H1 (cell line): ENCODE measurements around the gene DHDDS.

Experiments
- RAD21 ChIP-seq, 2 experiments: IDR thresholded peaks in 1 of 2; conservative IDR thresholded peaks in 1 of 2; 2 replicates each; pipeline ENCODE4 v1.6.1; 2011; ENCODE audit warnings: low read depth in 2 of 2, low read length in 2 of 2, improper control_type of control experiment in 1 of 2, inconsistent platforms in 1 of 2, mild to moderate bottlenecking in 1 of 2, moderate library complexity in 1 of 2
- TEAD4 ChIP-seq: IDR thresholded peaks from 2 replicates; pipeline ENCODE4 v1.6.1; 2012; ENCODE audit warnings: low read depth, low read length, inconsistent platforms, mixed read lengths

- TF ChIP-seq RAD21 (IDR thresholded peaks at IDR 0.05 in 1 of 2, conservative IDR thresholded peaks at IDR 0.05 in 1 of 2; ENCODE audit: low read depth in 2 of 2, low read length in 2 of 2): no peak
- no peak for TF ChIP-seq TEAD4
Observed at GRCh38 chr1:26483980-26484379, 51.9 kb downstream of the DHDDS start.
